K562 (cell line): ENCODE results near the gene NPM1. TPM values are rescaled to one million over a fixed set of nuclear protein-coding genes. Genes with fewer than 3 reads are reported as not detected.

Experiments used
- AFF4 ChIP-seq: sonication (generic); formaldehyde crosslinking; IDR thresholded peaks from 2 replicates; pipeline ENCODE4 v1.8.0; 2023; ENCODE audit warnings: mild to moderate bottlenecking, missing genetic modification reagents
- ATF3 ChIP-seq, 2 experiments: fragments of 450-650 bp in 1 of 2; sonication (generic) in 1 of 2; formaldehyde crosslinking in 1 of 2; IDR thresholded peaks in 1 of 2; conservative IDR thresholded peaks in 1 of 2; 2 replicates each; pipeline versions ENCODE4 v1.6.1 to v1.8.1; 2016 to 2023; ENCODE audit warnings: mild to moderate bottlenecking in 2 of 2, moderate library complexity in 2 of 2, inconsistent platforms in 1 of 2, missing genetic modification reagents in 1 of 2
- CTBP1 ChIP-seq: fragments of 450-650 bp; IDR thresholded peaks from 2 replicates; pipeline ENCODE4 v1.6.1; 2016; ENCODE audit warnings: borderline replicate concordance
- ESRRB ChIP-seq: fragments of 250-450 bp; sonication (Bioruptor Pico); IDR thresholded peaks from 2 replicates; pipeline ENCODE4 v1.5.0; 2020; ENCODE audit warnings: mild to moderate bottlenecking, moderate library complexity, borderline replicate concordance
- FOXM1 ChIP-seq, 2 experiments: fragments of 450-650 bp in 1 of 2; sonication (generic) in 1 of 2; formaldehyde crosslinking in 1 of 2; IDR thresholded peaks; 2 replicates each; pipeline versions ENCODE4 v1.6.1 to v1.9.0; 2017 to 2022; ENCODE audit warnings: low read depth in 2 of 2, mild to moderate bottlenecking in 2 of 2, missing genetic modification reagents in 1 of 2, moderate library complexity in 1 of 2
- FOXP1 ChIP-seq: sonication (generic); formaldehyde crosslinking; IDR thresholded peaks from 2 replicates; pipeline ENCODE4 v1.8.0; 2022; ENCODE audit warnings: mild to moderate bottlenecking, missing genetic modification reagents
- HMBOX1 ChIP-seq: sonication (generic); IDR thresholded peaks from 2 replicates; pipeline ENCODE4 v1.6.1; 2016
- LARP7 ChIP-seq: fragments of 450-650 bp; IDR thresholded peaks from 2 replicates; pipeline ENCODE4 v1.6.1; 2016
- NR1H2 ChIP-seq: sonication (generic); formaldehyde crosslinking; IDR thresholded peaks from 2 replicates; pipeline ENCODE4 v1.4.0; 2020; ENCODE audit warnings: mild to moderate bottlenecking, missing genetic modification reagents
- PHF20 ChIP-seq: fragments of 450-650 bp; IDR thresholded peaks from 2 replicates; pipeline ENCODE4 v1.6.1; 2018; ENCODE audit not compliant: partially characterized antibody
- PHTF2 ChIP-seq: fragments of 250-450 bp; sonication (Bioruptor Pico); IDR thresholded peaks from 2 replicates; pipeline ENCODE4 v1.5.0; 2021; ENCODE audit warnings: mild to moderate bottlenecking
- PURB ChIP-seq: sonication (generic); formaldehyde crosslinking; IDR thresholded peaks from 2 replicates; pipeline ENCODE4 v1.9.0; 2021; ENCODE audit warnings: low read depth, mild to moderate bottlenecking, missing genetic modification reagents
- SNIP1 ChIP-seq: fragments of 450-650 bp; IDR thresholded peaks from 2 replicates; pipeline ENCODE4 v1.7.1; 2017; ENCODE audit warnings: low read depth, mild to moderate bottlenecking
- SRSF7 ChIP-seq: fragments of 200-400 bp; formaldehyde crosslinking; optimal IDR thresholded peaks from 2 replicates; pipeline ENCODE3; 2017; ENCODE audit warnings: mild to moderate bottlenecking, low read depth, low read length
- TCF7 ChIP-seq: sonication (generic); IDR thresholded peaks from 2 replicates; pipeline ENCODE4 v1.6.1; 2016; ENCODE audit warnings: antibody characterized with exemption, borderline replicate concordance
- ZBTB8A ChIP-seq: fragments of 450-650 bp; IDR thresholded peaks from 2 replicates; pipeline ENCODE4 v1.6.1; 2018; ENCODE audit warnings: mild to moderate bottlenecking, moderate library complexity; ENCODE audit not compliant: partially characterized antibody
- ZFP36 ChIP-seq: fragments of 150-350 bp; IDR thresholded peaks from 2 replicates; pipeline ENCODE4 v1.6.1; 2018; ENCODE audit warnings: low read length, low read depth; ENCODE audit not compliant: partially characterized antibody
- ZNF431 ChIP-seq: sonication (generic); formaldehyde crosslinking; IDR thresholded peaks from 2 replicates; pipeline ENCODE4 v1.8.0; 2022; ENCODE audit warnings: mild to moderate bottlenecking, missing genetic modification reagents
- ZNF436 ChIP-seq: fragments of 250-450, 450-650 bp; sonication (Bioruptor Pico); formaldehyde crosslinking; IDR thresholded peaks from 2 replicates; pipeline ENCODE4 v1.7.0; 2020; ENCODE audit warnings: mild to moderate bottlenecking
- ZNF57 ChIP-seq: fragments of 450-650 bp; formaldehyde crosslinking; IDR thresholded peaks from 2 replicates; pipeline ENCODE4 v1.4.0; 2020; ENCODE audit warnings: mild to moderate bottlenecking, moderate library complexity
- ZNF740 ChIP-seq, 3 experiments: fragments of 200-800 bp in 1 of 3; sonication (Bioruptor generic) in 1 of 3; sonication (generic) in 1 of 3; formaldehyde crosslinking in 1 of 3; IDR thresholded peaks; 2 replicates each; pipeline versions ENCODE4 v1.6.1 to v1.8.0; 2016 to 2022; ENCODE audit warnings: mild to moderate bottlenecking in 2 of 3, missing compliant biosample characterization in 2 of 3, missing genetic modification characterization in 2 of 3, missing genetic modification reagents in 1 of 3
- polyA plus RNA-seq, 8 experiments: library from polyadenylated mRNA; depleted of rRNA in 4 of 8; stranded (reverse) in 5 of 8; unstranded in 3 of 8; fragments of >200 nt; fragmentation: Nextera tagmentation in 2 of 8; fragmentation: Illumina TruSeq in 1 of 8; extraction: Ambion mirVana in 2 of 8; extraction: Trizol in 1 of 8; gene quantifications; 2 replicates each; pipeline versions ENCODE4 v1.2.1 to v1.2.3, GENCODE V29; 2011 to 2014; ENCODE audit warnings: inconsistent platforms in 1 of 8, missing spikeins in 1 of 8
- total RNA-seq, 7 experiments: library from RNA; depleted of rRNA in 6 of 7; stranded (reverse); fragments of >200 nt in 6 of 7; fragmentation: Illumina TruSeq in 2 of 7; extraction: Trizol in 2 of 7; gene quantifications; 2 replicates each; pipeline versions ENCODE4 v1.2.1 to v1.2.3, GENCODE V29; 2011 to 2021; ENCODE audit warnings: low replicate concordance in 1 of 7

The NPM1 gene
- total and polyA plus RNA-seq, 9 of the 15 experiments (the other 6 are each of a cell fraction or from before 2014, with no cell fraction given), result 2,438 to 6,909 (median 5,639) TPM

GRCh38 chr5:171387345-171387969 lies at the start of gene NPM1 (continued):
- no peak for TF ChIP-seq HMBOX1
- no peak for TF ChIP-seq ZBTB8A
- TF ChIP-seq FOXP1 (CRISPR knock-in tag), result peak; percentile 99
- TF ChIP-seq ZNF740 (CRISPR knock-in tag; IDR thresholded peaks at IDR 0.05), result peak; percentile 18; the same call in 1 of the 2 replicates
- TF ChIP-seq ZNF740 (tag; IDR thresholded peaks at IDR 0.05), result no peak
- TF ChIP-seq NR1H2 (CRISPR knock-in tag), result no peak
- TF ChIP-seq ZNF436 (CRISPR knock-in tag), result no peak
- TF ChIP-seq ZNF431 (CRISPR knock-in tag), result peak; percentile 86
- TF ChIP-seq TCF7, result no peak
- no peak for TF ChIP-seq PURB (CRISPR knock-in tag)
- no peak for TF ChIP-seq PHTF2 (CRISPR knock-in tag)
- no peak for TF ChIP-seq ZFP36
- TF ChIP-seq ATF3 (IDR thresholded peaks at IDR 0.05), result no peak
- TF ChIP-seq ATF3 (CRISPR knock-in tag; conservative IDR thresholded peaks at IDR 0.05), result no peak
- no peak for TF ChIP-seq SNIP1
- no peak for TF ChIP-seq SRSF7
- TF ChIP-seq AFF4 (CRISPR knock-in tag), result peak; percentile 56; the same call in 1 of the 2 replicates
- TF ChIP-seq ESRRB, result no peak
- TF ChIP-seq LARP7, result no peak
- peak; percentile 70; the same call in 1 of the 2 replicates for TF ChIP-seq CTBP1
- no peak for TF ChIP-seq ZNF57
- TF ChIP-seq FOXM1 (IDR thresholded peaks at IDR 0.05; ENCODE audit: low read depth), result no peak
- no peak for TF ChIP-seq FOXM1 (CRISPR knock-in tag; IDR thresholded peaks at IDR 0.05; ENCODE audit: low read depth)
- no peak for TF ChIP-seq PHF20
